GM19468 (cell line): ENCODE measurements around the gene DDX23.
A peak's percentile ranks its signal among the peaks of the same experiment; 100 is the strongest.
"Not testable (repeated sequence)": the region's sequence is repeated elsewhere in the genome, so short reads cannot be mapped to it uniquely, and the experiment has no call there.

Experiments
- ATAC-seq: cut with Tn5 transposase; IDR thresholded peaks from one replicate; pipeline ENCODE4 v1.9.1; 2021; ENCODE audit warnings: mild to moderate bottlenecking, moderate library complexity, moderate number of reproducible peaks; ENCODE audit not compliant: unreplicated experiment; ENCODE audit errors: extremely low read depth

DDX23 gene

DNA sequence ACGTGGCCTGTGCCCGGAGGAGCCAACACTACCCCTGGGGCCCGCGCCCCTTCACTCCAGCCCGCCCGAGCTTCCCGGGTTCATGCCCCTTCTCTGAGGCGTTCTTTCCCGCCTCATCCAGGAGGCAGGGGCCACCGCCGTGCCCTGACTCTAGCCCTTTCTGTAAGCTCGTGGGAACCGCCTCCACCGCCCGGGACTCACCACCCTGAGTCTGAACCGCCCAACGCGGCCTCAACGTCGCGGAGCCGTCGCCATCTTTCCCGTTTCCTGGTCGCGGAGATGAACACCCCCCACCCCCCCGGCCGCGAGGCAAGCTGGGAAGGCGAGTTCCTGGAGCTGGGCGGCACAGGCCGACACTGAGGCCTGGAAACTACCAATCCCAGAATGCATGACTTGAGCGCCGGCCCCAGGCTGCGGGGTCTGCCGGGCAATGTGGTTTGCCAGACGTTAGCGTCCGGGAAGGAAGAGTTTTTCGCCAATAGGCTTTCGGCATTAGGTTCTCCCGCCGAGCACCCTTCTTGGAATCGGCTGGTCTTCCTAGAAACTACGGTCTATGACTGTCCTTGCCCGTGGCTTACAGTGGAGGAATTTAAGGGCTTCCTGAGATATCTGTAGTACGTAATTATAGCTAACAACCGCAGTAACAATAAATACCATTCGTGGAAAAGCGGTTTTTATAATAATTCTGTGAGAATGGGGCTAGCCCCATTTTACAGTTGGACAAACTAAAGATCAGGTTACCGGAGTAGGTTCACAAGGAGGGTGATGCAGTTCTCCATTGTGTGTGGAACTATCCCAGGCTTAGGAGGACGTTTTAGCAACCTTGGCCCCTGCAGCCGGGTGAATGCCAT lies at the start of gene DDX23:
Gene DDX23 (minus strand): TSS at position 281 of the 851 bp plus-strand sequence. CDS start 6,381 bp downstream, outside the sequence.
- peak; percentile 90 for ATAC-seq

DNA sequence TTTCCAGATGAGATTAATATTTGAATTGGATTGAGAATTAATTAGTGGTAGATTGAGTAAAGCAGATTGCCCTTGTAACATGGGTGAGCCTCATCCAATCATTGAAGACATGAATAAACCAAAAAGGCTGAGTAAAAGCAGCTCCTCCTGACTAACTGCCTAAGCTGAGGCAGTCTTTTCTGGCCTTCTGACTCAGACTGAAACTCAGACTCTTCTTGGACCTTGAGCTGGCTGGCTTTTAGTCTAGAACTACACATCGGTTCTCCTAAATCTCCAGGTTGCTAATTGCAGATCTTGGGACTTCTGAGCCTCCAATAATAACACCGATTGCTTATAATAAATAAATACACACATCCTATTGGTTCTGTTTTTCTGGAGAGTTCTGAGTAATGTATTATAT lies 49.3 kb upstream of the DDX23 start:
- ATAC-seq, result no peak

DNA sequence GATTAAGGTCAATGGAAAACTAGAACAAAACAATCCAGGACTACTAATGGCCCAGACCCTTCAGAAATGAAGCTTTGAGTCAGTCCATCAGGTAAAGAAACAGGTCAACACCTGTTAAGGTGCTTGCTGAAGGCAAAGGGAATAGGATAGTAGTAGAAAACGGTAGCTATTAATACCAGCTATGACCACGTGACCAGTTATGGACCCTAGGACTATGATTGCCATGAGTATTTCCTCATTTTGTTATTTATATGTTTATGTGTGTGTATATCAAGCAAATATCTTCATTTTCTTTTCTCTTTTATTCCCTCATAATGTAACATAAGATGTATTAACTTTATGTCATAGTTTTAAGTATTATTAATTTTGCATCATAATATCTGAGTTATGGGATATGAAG lies 47.7 kb upstream of the DDX23 start:
- no peak for ATAC-seq

DNA sequence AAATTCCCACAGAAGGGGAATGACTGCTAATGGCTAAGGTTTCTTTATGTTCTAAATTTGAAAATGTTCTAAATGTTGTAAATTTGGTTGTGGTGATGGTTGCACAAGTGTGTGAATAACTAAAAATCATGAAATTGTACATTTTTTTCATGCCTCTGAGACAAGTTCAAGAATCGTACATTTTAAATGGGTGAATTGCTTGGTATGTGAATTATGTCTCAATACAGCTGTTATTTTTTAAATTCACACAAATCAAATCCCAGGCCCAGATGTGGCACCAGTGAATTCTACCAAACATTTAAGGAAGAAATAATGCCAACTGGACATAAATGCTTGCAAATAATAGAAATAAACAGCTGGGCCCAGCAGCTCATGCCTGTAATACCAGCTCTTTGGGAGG lies 42.3 kb upstream of the DDX23 start:
- ATAC-seq, result no peak

DNA sequence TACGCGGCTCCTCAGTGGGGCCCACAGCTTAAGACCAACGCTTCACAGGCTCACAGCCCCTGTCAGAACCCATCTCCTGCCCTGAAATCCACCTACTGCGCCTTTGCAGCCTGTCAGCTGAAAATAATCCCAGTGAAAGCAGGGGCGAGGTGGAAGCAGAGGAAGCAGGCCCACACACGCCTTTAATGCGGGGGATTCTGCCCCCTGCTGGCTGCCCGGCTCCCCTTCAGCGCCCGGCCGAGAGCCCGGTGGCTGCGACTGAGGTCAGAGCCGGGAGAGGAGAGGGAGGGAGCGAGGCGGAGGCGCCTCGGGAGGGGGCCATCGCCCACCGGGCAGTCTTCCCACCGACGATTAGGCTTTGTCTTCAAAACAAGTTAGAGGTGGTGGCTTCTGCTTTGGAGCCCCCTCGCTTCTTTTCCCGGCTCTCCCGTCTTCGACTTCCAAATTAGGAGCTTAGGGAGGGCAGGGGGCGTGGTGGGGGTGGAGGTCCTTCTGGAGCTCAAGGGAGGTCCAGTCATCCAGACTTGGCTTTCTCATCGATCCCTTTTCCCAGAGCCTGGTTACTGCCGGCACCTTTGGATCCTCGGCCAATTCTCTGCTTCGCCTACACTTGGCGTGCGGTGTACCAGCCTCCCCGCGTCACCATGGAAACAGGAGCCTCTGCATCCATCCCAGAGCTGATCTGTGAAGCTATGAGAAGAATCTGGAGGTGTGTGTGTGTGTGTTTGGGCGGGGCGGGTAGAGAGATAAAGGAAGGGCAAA lies 38.9 kb upstream of the DDX23 start:
- peak; percentile 39 for ATAC-seq

DNA sequence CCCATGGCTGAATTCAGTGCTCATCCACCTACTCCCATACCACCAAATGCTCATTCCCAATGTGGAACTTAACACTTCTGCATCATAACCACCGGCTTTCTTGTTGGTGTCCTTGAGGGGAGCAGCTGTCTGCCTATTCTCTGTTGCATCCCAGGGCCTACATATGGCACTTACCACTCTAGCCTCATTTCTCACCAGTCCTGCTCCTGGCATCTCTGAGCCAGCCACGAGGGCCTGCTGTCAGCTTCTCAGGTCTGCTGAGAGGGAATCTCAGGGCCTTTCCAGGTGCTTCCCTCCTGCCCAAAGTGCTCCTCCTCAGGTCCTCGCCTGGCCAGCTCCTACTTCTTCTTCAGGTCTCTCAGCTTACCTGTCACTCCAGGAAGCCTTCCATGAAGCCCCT lies 37.7 kb upstream of the DDX23 start:
- ATAC-seq, result no peak

DNA sequence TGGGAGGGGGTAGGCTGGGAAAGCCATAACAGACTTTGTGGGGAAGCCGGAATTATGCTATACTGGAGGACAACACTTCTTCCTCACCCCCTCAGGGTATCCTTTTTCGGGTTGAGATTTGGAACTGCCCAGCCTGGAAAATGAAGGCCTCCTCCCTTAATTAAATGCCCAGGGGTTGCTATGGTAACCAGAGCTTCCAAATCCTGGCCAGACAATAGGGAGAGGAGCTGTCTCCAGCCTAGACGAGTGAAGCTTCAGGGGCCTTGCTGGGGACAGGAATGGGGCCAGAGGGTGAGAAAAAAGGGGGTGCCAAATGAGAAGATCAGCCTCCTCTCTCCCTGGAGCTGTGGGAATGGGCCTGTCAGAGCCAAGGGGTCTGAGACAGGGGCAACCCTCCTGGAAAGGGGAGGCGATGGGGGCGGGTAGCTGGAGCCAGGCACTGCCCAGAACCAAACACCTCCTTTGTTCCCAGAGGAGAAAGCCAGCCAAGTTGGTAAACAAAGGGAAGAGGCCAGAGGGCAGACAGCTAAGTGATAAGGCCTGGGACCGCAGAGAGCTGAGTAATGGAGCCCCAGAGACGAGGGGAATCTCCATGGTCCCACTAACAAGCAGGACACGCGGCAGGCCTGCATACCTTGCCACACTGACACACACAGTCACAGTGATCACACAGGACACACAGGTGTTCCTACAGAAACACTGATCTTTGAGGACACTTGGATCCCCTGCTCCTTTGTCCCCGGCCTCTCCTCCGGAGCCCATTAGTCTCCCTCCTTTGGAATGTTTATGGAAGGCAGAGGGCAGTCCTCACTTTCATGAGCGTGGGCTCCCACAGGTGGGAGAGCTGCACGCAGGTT lies 31.6 kb upstream of the DDX23 start:
- no peak for ATAC-seq

DNA sequence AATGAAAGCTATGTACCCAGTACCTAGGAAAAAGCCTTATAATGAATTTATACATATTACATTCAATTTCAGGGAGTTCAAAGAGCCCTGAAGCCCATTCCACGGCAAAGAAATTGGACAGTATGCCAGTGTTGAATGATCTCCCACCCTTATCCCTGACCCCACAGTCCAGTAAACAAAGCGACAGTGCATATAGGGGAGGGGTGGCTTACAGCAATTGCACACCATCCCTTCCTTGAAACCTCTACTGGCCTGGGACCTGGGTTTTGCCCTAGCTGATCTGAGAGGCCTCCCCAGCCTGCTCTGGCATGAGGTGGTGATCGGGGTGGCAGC lies 31.0 kb upstream of the DDX23 start:
- no peak for ATAC-seq

DNA sequence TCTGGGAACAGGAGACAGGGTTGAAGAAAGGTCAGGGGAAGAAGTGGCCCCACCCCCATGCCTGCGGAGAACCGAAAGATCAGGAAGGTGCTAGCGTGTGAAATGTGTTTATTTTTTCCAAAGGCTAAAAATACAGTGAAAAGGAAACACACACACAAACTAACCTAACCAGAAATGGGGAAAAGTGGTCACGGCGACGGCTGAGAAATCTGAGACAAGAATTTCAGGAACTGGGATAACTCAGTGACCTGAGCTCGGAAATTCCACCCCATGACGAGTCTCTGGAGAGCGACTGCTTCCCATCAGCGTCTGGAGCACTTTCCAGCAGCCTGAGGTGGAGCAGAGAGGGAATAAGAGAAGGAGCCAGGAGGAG lies 30.3 kb upstream of the DDX23 start:
- no peak for ATAC-seq

DNA sequence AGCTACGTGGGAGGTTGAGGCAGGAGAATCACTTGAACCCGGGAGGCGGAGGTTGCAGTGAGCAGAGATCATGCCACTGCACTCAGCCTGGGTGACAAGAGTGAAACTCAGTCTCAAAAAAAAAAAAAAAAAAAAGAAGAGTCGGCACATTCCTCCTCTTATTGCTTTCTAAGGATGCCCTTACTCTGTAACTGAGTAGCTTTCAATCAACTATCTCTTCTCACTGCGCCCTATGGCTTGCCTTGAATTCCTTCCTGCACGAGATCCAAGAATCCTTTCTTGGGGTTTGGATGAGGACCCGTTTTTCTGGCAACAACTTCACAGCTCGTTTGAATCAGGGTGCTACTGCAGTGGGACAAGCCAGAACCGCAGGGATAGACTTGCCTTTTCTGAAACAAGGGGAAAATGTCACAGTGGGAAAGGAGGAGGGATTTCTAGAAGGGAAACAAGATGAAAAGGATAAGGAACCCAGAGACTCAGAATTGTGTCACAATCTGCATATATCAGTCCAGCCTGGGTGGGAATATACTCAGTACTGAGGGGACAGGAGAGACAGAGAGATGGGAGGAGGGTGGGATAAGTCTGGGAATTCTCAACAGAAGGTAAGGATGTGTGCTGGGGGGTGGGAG lies 29.8 kb upstream of the DDX23 start:
- no peak for ATAC-seq

DNA sequence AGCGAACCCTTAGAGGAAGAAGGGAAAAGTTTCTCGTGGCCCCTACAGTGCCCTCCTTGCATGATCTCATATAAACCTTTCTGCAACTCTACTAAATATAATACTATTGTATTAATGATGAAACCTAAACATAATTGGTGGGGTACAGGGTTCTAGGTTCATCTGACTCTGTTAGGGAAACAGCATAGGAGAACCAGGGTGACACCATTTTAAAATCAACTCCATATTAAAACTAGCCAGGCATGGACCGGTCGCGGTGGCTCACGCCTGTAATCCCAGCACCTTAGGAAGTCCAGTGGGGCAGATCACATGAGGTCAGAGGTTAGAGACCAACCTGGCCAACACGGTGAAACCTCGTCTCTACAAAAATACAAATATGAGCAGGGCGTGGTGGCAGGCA lies 28.7 kb upstream of the DDX23 start:
- no peak for ATAC-seq

DNA sequence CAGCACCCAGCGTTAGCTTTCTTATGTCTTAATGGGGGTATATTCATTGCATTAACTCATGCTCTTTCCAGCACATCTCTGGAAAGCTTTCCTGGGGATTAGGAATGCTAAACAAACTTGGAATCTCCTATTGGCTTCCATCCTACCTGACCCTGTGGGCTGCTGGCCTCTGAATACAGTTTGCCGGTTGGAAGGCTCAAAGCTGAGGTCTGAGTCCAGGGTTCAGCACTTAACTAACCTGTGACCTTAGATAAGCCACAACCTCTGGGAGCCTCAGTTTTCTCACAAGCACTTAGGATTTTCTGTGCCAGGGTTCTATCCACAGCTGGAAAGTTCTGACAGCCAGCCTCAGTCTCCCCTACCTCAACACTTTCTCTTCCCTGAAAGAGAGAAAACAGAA lies 26.6 kb upstream of the DDX23 start:
- no peak for ATAC-seq

DNA sequence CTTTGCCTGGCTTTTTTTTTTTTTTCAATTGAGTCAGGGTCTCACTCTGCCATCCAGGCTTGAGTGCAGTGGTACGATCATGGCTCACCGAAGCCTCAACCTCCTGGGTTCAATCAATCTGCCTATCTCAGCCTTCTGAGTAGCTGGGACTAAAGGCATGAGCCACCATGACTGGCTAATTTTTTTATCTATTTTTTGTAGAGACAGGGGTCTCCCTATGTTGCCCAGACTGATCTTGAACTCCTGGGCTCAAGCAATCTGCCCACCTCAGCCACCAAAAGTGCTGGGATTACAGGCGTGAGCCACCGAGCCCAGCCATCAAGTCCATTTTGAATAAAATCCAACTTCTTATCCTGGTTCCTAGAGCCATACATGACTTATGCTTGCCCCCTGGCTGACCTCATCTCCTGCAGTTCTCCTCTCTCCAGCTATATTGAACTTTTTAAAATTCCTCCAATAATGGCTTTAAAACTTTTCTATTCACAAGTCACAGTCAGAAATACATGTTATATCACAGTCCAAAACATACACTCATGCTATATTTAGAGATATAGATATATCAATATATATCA lies 24.1 kb upstream of the DDX23 start:
- no peak for ATAC-seq

DNA sequence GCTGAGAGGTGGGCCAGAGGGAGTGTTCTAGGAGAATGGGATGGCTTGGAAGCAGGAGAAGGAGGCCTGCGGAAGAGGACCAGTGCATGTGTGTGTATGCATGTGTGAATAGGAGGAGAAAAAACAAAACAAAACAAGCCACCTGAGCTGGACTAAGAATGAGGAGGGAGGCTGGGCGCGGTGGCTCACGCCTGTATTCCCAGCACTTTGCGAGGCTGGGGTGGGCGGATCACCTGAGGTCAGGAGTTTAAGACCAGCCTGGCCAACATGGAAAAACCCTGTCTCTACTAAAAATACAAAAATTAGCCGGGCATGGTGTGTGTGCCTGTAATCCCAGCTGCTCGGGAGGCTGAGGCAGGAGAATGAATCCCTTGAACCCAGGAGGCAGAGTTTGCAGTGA lies 21.6 kb upstream of the DDX23 start:
- ATAC-seq, result not testable (repeated sequence)

DNA sequence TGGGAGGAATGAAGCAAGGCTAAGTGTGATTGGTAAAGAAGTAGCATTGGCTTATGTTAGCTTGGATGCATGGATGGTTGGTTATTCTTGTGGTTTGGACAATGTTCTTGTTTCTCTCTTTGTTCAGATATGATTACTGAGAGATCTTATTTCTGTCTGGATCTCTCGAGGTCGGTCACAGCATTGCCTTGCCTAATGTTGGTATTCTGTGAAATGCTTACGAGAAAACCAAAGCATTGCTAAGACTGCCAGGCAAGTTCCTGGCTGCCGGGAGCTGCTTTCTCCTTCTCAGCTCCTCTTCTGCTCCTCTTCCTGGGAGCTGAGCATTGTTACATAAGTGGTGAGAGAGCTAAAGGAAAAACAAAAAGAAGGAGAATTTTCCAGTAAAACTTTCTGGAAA lies 21.1 kb upstream of the DDX23 start:
- no peak for ATAC-seq

DNA sequence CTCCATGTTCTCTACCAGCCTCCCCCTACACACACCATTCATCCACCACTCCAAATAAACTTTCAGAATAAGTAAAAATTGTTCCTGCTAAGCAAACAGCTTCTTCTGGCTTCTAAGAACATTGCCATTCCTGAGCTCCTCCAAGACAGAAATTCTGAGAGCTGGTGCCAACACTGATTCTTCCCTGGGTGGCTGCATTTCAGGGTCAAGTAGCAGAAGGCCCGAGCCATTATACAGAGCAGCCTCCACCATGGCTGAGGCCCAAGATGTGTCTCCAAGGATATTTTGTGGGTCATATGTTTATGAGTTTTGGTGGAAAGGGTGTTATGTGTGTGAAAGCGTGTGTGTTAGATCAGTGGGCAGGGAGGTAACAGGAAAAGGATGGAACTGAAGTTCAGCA lies 17.2 kb upstream of the DDX23 start:
- no peak for ATAC-seq

DNA sequence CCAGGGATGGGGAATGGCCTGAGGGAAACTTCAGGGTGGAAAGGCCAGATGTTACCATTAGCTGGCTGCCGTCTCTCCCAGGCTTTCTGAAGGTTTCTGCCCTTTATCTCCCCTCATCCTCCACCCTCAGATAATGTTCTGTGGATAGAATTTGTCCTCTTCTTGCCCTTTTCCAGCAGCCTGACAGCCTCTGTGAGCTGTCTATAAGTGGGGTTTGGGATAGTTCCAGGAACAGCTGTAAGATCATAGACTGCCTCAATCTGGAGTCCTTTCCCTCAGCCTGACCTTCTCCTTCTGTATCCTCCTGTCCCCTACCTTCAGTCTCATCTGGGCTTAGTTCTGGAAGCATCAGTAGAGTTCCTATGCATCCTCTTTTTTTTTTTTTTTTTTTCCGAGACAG lies 16.5 kb upstream of the DDX23 start:
- ATAC-seq, result no peak

DNA sequence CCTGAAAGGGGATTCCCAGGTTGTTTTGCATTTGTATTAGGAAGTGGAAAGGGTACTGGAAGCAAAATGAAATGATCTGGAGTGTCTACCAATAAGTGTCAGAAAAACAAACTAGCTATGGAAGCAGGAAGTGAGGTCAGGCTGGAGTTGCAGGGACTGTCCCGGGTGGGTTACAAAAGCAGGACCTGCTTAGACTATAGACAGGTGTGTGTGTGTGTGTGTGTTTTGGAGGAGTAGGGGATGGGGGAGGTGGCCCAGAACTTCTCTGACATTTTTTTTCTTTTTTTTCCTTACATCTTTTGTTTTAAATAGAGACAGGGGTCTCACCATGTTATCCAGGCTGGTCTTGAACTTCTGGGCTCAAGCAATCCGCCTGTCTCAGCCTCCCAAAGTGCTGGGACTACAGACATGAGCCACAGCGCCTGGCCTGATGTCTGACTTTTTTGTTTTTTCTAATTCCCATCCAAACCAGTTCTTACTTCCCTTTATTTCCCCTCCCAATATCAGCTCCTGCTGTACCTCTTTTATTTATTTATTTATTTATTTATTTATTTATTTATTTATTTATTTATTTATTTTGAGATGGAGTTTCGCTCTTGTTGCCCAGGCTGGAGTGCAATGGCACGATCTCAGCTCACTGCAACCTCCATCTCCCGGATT lies 14.2 kb upstream of the DDX23 start:
- ATAC-seq, result peak; percentile 29

DNA sequence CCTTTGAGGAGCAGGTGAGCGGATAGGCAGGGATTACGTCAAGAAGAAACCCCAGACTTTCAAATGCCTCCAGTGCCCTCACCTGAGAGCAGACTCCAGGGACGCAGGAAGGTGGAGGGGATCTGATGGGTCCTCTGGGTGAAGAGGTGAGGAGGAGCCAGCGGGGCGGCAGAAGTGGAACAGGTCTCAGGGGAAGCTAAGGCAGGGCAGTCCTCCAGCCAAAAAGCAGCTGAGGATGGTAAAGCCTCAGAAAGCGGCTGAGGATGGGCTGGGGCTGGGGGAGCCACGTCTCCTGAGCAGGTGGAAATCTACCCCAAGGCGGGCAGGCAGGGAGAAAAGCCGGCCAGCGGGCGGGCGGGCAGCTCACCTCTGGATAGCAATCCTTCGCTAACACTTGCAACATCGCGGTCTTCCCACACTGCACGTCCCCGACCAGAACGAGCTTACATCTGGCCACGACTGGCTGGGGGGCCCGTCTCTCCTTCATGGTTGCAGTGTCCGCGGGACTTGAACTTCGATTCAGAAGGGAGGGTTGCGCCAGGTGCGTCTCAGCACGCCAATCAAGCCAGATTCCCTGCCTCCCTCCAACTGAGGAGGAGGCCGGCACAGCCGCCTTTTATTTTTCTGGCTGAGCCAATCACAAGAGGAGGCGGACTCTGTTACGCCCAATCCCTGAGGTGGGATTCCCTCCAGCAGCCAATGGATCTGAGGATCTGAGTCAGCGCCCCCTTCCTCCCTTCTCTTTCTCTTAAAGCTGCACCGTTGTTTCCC lies 13.5 kb upstream of the DDX23 start, which contains the start of gene RND1:
Gene RND1 (minus strand): TSS at position 590 of the 771 bp plus-strand sequence. CDS start 103 bp downstream, at position 487.
- peak; percentile 69 for ATAC-seq
